ENCODE results near the gene ISM1.

GRCh38 chr20:13271098-13271497 is 50.0 kb downstream of the ISM1 start:
- TF ChIP-seq CTCF (IDR thresholded peaks at IDR 0.05; ENCODE audit: extremely low read depth in 1 of 2, insufficient read depth in 1 of 2, low read depth in 1 of 2, low read length in 2 of 2): no peak
- no peak for TF ChIP-seq EZH2 (IDR thresholded peaks at IDR 0.05; ENCODE audit: borderline replicate concordance, low read depth, low read length, severe bottlenecking)
- TF ChIP-seq FOS (IDR thresholded peaks at IDR 0.05; ENCODE audit: borderline replicate concordance, insufficient read depth, low read length): peak; percentile 22
- peak; percentile 80 for TF ChIP-seq POLR2AphosphoS5 (IDR thresholded peaks at IDR 0.05; ENCODE audit: insufficient read depth, low read depth, low read length)
- TF ChIP-seq POLR2A (IDR thresholded peaks at IDR 0.05; ENCODE audit: low read depth, low read length): no peak
- TF ChIP-seq MYC (IDR thresholded peaks at IDR 0.05; ENCODE audit: low read depth, low read length): no peak
- TF ChIP-seq JUN (IDR thresholded peaks at IDR 0.05; ENCODE audit: borderline replicate concordance, insufficient read depth, insufficient read length, low read depth): peak; percentile 47
- TF ChIP-seq MAX (IDR thresholded peaks at IDR 0.05; ENCODE audit: insufficient read depth, insufficient read length): no peak

Data from endothelial cell of umbilical vein (primary cell).